OCI-LY1 (cell line): ENCODE data around the gene ANKRD60.

Experiments used
- EZH2 ChIP-seq: fragments of 200-600 bp; sonication (generic), shearing (Covaris generic); IDR thresholded peaks from 2 replicates; pipeline ENCODE4 v1.8.0; 2017; ENCODE audit warnings: borderline replicate concordance, mixed run types, mild to moderate bottlenecking, antibody characterized with exemption, low read length, moderate library complexity, mixed read lengths
- TF ChIP-seq, protein P1 (sequence below): fragments of 200-600 bp; sonication (generic), shearing (Covaris generic); IDR thresholded peaks from 2 replicates; pipeline ENCODE4 v1.5.1; 2017; ENCODE audit warnings: mild to moderate bottlenecking, antibody characterized with exemption, low read length, moderate library complexity, mixed read lengths

DNA sequence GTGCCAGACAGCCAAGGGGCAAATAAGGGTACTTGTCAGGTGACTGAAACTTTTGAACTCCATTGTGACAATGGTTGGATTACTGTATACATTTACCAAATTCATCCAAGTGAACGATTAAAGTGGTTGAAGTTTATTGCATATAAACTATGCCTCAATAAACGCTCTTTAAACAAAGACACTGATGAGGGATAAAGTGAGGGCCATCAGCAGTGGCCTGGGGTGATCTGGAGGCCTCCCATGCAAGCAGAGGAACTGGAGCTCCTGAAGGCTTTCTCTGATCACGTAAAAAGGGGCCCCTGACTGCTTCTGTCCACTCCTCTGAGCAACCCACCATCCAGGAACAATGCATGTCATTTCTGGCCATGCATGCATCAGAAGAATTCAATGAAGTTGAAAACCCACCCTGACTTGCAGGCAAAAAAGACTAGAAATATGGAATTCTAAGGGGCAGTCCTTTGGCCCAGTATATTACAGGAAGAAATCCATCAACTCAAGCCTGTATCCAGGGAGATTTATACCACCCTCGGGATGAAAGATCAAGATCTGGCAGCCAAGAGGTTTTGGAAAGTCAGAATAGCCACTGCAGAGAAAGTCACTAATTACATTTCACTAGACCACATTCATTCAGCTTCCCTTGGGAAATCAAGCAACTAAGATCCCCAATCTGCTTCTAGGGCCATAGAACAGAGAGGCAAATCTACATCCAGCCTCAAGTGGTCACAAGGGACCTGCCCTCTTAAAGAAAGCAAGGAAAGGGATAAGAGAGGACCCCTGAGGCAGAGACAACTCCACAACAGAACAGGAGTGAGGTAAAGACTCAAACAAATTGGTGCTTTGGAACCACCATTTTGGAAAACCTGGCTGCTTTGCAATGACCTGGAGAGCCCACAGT lies 49.4 kb upstream of the ANKRD60 start:
- TF ChIP-seq, protein P1, sequence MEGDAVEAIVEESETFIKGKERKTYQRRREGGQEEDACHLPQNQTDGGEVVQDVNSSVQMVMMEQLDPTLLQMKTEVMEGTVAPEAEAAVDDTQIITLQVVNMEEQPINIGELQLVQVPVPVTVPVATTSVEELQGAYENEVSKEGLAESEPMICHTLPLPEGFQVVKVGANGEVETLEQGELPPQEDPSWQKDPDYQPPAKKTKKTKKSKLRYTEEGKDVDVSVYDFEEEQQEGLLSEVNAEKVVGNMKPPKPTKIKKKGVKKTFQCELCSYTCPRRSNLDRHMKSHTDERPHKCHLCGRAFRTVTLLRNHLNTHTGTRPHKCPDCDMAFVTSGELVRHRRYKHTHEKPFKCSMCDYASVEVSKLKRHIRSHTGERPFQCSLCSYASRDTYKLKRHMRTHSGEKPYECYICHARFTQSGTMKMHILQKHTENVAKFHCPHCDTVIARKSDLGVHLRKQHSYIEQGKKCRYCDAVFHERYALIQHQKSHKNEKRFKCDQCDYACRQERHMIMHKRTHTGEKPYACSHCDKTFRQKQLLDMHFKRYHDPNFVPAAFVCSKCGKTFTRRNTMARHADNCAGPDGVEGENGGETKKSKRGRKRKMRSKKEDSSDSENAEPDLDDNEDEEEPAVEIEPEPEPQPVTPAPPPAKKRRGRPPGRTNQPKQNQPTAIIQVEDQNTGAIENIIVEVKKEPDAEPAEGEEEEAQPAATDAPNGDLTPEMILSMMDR = no peak
- TF ChIP-seq EZH2 = no peak
